Placental epithelial cell (primary cell): ENCODE measurements around the gene TMEM163. TPM values are rescaled to one million over a fixed set of nuclear protein-coding genes. Genes with fewer than 3 reads are reported as not detected.

Source experiments
- total RNA-seq: library from RNA; depleted of rRNA; stranded (reverse); fragments of >200 nt; gene quantifications from 2 replicates; pipeline ENCODE4 v1.2.3, GENCODE V29; 2012

TMEM163 gene
- not detected in 2 replicates for total RNA-seq

DNA sequence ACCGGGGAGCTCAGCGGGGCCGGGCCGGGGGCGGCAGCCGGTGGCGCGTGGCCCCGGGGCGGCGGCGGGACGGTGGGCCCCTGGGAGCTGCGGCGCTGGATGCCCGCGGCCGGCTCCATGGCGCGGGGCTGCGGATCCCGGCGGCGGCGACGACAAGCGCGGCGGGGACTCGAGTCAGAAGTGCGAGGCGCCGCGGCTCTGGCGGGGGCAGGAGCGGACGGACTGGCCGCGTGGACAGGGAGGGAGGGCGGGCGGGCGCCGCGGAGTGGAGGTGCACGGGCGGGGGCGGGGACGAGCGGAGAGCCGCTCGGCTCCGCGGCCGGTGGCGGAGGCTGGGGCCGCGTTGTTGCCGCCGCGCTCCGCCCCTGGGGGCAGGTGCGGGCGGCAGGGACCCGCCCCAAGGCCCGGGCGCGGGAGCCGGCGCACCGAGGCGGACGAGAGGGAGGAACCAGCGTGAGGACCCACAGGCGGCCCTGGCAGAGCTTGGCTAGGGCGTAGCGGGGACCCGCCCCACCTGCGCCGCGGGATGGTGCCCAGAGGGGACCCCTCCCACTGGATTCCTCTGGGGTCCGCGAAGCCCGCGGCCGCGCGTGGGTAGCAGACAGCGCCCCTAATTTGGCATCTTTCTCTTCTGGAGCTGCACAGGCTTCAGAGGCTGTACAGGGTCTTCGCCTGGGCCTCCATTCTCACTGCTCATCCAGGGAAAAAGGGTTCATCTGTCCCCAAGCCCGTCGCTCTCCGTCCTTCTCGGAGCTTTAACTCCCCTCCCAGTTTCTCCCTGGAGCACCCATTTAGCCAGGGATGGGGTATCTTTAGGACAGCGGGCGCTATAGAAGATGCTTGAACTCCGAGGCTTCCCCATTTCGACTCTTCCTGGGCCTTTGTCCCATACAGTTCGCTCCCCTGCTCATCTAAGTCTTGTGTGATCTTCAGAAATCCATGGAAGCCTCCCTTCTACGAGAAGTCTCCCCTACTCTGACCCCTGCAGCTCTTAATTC, at the start of gene TMEM163:
TMEM163 (minus strand) TSS at position 184 of the 998 bp plus-strand sequence.

Other genes starting within 250 kb of the TMEM163 start
- gene ACMSD, start 119.6 kb upstream of the TMEM163 start, total RNA-seq, result not detected in 2 replicates
- 25.9 and 34.6 TPM in 2 replicates for gene CCNT2, start 199.8 kb upstream of the TMEM163 start, total RNA-seq